GM12878 (cell line): ENCODE measurements around the gene CCR5AS.

Experiments
- FOXM1 ChIP-seq: IDR thresholded peaks from 2 replicates; pipeline ENCODE4 v1.6.1; 2012; ENCODE audit warnings: low read depth, mild to moderate bottlenecking, inconsistent platforms, low read length, moderate library complexity
- HDAC2 ChIP-seq: fragments of 200-600 bp; sonication (generic); IDR thresholded peaks from 2 replicates; pipeline ENCODE4 v1.6.1; 2017
- RFX5 ChIP-seq: IDR thresholded peaks from 2 replicates; pipeline ENCODE4 v1.6.1; 2011; ENCODE audit warnings: low read depth, low read length, improper control_type of control experiment
- SUZ12 ChIP-seq: fragments of 200-600 bp; sonication (generic); IDR thresholded peaks from one replicate; pipeline ENCODE4 v1.6.1; 2018; ENCODE audit warnings: antibody characterized with exemption, mild to moderate bottlenecking; ENCODE audit not compliant: unreplicated experiment
- TF ChIP-seq, protein P1 (sequence below): IDR thresholded peaks from 2 replicates; pipeline ENCODE4 v1.6.1; 2011; ENCODE audit warnings: low read depth, mild to moderate bottlenecking, low read length, moderate library complexity, borderline replicate concordance; ENCODE audit errors: extremely low read depth
- TF ChIP-seq, protein P2 (sequence below): IDR thresholded peaks from 2 replicates; pipeline ENCODE4 v1.6.1; 2011; ENCODE audit warnings: mild to moderate bottlenecking, low read depth, low read length, moderate library complexity; ENCODE audit not compliant: insufficient replicate concordance
- TF ChIP-seq, protein P3 (sequence below), 3 experiments: IDR thresholded peaks in 2 of 3; conservative IDR thresholded peaks in 1 of 3; 2 replicates each; pipeline ENCODE4 v1.5.1; 2011; ENCODE audit warnings: low read depth in 3 of 3, low read length in 3 of 3, mild to moderate bottlenecking in 3 of 3, control low read depth in 2 of 3, moderate library complexity in 2 of 3, inconsistent platforms in 1 of 3, mixed read lengths in 1 of 3; ENCODE audit not compliant: control insufficient read depth in 2 of 3, insufficient read depth in 1 of 3; ENCODE audit errors: extremely low read depth in 1 of 3

DNA sequence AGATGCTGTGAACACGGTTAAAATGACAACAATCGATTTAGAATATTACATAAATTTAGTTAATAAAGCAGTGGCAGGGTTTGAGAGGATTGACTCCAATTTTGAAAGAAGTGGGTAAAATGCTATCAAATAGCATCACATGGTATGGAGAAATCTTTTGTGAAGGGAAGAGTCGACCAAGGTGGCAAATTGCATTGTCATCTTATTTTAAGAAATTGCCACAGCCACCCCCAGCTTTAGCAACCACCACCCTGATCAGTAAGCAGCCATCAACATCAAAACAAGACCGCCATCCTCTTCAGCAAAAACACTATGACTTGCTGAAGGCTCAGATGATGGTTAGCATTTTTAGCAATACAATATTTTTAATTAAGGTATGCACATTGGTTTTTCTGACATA lies 41.8 kb downstream of the CCR5AS start:
- TF ChIP-seq, protein P1, sequence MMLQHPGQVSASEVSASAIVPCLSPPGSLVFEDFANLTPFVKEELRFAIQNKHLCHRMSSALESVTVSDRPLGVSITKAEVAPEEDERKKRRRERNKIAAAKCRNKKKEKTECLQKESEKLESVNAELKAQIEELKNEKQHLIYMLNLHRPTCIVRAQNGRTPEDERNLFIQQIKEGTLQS = no peak
- TF ChIP-seq, protein P2, sequence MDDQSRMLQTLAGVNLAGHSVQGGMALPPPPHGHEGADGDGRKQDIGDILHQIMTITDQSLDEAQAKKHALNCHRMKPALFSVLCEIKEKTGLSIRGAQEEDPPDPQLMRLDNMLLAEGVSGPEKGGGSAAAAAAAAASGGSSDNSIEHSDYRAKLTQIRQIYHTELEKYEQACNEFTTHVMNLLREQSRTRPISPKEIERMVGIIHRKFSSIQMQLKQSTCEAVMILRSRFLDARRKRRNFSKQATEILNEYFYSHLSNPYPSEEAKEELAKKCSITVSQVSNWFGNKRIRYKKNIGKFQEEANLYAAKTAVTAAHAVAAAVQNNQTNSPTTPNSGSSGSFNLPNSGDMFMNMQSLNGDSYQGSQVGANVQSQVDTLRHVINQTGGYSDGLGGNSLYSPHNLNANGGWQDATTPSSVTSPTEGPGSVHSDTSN = no peak
- TF ChIP-seq, protein P3, sequence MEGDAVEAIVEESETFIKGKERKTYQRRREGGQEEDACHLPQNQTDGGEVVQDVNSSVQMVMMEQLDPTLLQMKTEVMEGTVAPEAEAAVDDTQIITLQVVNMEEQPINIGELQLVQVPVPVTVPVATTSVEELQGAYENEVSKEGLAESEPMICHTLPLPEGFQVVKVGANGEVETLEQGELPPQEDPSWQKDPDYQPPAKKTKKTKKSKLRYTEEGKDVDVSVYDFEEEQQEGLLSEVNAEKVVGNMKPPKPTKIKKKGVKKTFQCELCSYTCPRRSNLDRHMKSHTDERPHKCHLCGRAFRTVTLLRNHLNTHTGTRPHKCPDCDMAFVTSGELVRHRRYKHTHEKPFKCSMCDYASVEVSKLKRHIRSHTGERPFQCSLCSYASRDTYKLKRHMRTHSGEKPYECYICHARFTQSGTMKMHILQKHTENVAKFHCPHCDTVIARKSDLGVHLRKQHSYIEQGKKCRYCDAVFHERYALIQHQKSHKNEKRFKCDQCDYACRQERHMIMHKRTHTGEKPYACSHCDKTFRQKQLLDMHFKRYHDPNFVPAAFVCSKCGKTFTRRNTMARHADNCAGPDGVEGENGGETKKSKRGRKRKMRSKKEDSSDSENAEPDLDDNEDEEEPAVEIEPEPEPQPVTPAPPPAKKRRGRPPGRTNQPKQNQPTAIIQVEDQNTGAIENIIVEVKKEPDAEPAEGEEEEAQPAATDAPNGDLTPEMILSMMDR (IDR thresholded peaks at IDR 0.05 in 2 of 3, conservative IDR thresholded peaks at IDR 0.05 in 1 of 3; ENCODE audit: control insufficient read depth in 2 of 3, extremely low read depth in 1 of 3, insufficient read depth in 1 of 3, low read depth in 3 of 3, low read length in 3 of 3) = no peak
- no peak for TF ChIP-seq SUZ12
- no peak for TF ChIP-seq RFX5
- TF ChIP-seq HDAC2 = no peak
- TF ChIP-seq FOXM1 = no peak
